HEK293 (cell line): ENCODE results near the gene BCAT1.

Source experiments
- CTCF ChIA-PET: fragments of 350-600 bp; formaldehyde crosslinking; extraction: SDS; loops from one replicate; lab custom pipeline; 2021; ENCODE audit warnings: antibody characterized with exemption; lab: Yijun Ruan, JAX
- POLR2A ChIA-PET: fragments of 300-600 bp; formaldehyde crosslinking; extraction: SDS; loops from one replicate; lab custom pipeline; 2020; ENCODE audit warnings: antibody characterized with exemption, inconsistent platforms; lab: Yijun Ruan, JAX
- H3K27ac ChIP-seq: fragments of 200-500 bp; sonication (Bioruptor generic); 2 replicates; pipeline ENCODE4 v1.5.1; 2014; ENCODE audit warnings: low read depth, low read length, control low read depth, inconsistent platforms; ENCODE audit errors: extremely low read depth
- H3K36me3 ChIP-seq, 2 experiments: fragments of 200-500 bp in 1 of 2; sonication (Bioruptor generic) in 1 of 2; 1 replicate in 1 of 2; 2 replicates in 1 of 2; pipeline ENCODE4 v1.5.1; 2014 to 2017; ENCODE audit warnings: inconsistent platforms in 2 of 2, low read length in 2 of 2; ENCODE audit not compliant: control insufficient read depth in 2 of 2, insufficient read depth in 1 of 2
- H3K4me1 ChIP-seq: fragments of 200-500 bp; sonication (Bioruptor generic); 2 replicates; pipeline ENCODE4 v1.5.1; 2014; ENCODE audit warnings: mild to moderate bottlenecking, low read length, inconsistent platforms; ENCODE audit not compliant: control insufficient read depth, insufficient read depth
- H3K4me3 ChIP-seq: 2 replicates; pipeline ENCODE4 v1.5.1; 2011; ENCODE audit warnings: low read depth, mild to moderate bottlenecking, control low read depth, low read length, moderate library complexity
- H3K9me3 ChIP-seq: fragments of 200-500 bp; sonication (Bioruptor generic); 2 replicates; pipeline ENCODE4 v1.5.1; 2014; ENCODE audit warnings: low read depth, low read length, inconsistent platforms; ENCODE audit not compliant: control insufficient read depth, insufficient read depth
- GLI4 ChIP-seq: fragments of 450-650 bp; formaldehyde crosslinking; IDR thresholded peaks from 2 replicates; pipeline ENCODE4 v1.5.1; 2016; ENCODE audit warnings: missing biosample characterization, missing genetic modification characterization
- KLF10 ChIP-seq: fragments of 450-650 bp; IDR thresholded peaks from 2 replicates; pipeline ENCODE4 v1.5.1; 2018; ENCODE audit warnings: missing biosample characterization, mild to moderate bottlenecking, missing genetic modification characterization
- MYNN ChIP-seq: fragments of 450-650 bp; formaldehyde crosslinking; IDR thresholded peaks from 2 replicates; pipeline ENCODE4 v1.5.1; 2016; ENCODE audit warnings: missing biosample characterization, missing genetic modification characterization, borderline replicate concordance
- SP7 ChIP-seq: fragments of 450-650 bp; formaldehyde crosslinking; IDR thresholded peaks from 2 replicates; pipeline ENCODE4 v1.5.1; 2016; ENCODE audit warnings: missing biosample characterization, missing genetic modification characterization
- WT1 ChIP-seq: fragments of 450-650 bp; formaldehyde crosslinking; IDR thresholded peaks from 2 replicates; pipeline ENCODE4 v1.5.1; 2016; ENCODE audit warnings: missing biosample characterization, missing genetic modification characterization
- ZBTB20 ChIP-seq: fragments of 450-650 bp; formaldehyde crosslinking; IDR thresholded peaks from 2 replicates; pipeline ENCODE4 v1.5.1; 2016; ENCODE audit warnings: missing biosample characterization, missing genetic modification characterization
- ZBTB48 ChIP-seq: fragments of 450-650 bp; formaldehyde crosslinking; IDR thresholded peaks from 2 replicates; pipeline ENCODE4 v1.5.1; 2016; ENCODE audit warnings: missing biosample characterization, missing genetic modification characterization
- ZNF133 ChIP-seq: fragments of 450-650 bp; formaldehyde crosslinking; IDR thresholded peaks from 2 replicates; pipeline ENCODE4 v1.5.1; 2016; ENCODE audit warnings: missing biosample characterization, missing genetic modification characterization
- ZNF157 ChIP-seq: fragments of 450-650 bp; formaldehyde crosslinking; IDR thresholded peaks from 2 replicates; pipeline ENCODE4 v1.5.1; 2016; ENCODE audit warnings: missing biosample characterization, missing genetic modification characterization
- ZNF202 ChIP-seq: fragments of 450-650 bp; formaldehyde crosslinking; IDR thresholded peaks from 2 replicates; pipeline ENCODE4 v1.5.1; 2016; ENCODE audit warnings: missing biosample characterization, missing genetic modification characterization, borderline replicate concordance
- ZNF211 ChIP-seq: fragments of 450-650 bp; formaldehyde crosslinking; IDR thresholded peaks from 2 replicates; pipeline ENCODE4 v1.5.1; 2016; ENCODE audit warnings: low read depth, missing biosample characterization, missing genetic modification characterization
- ZNF239 ChIP-seq: fragments of 450-650 bp; formaldehyde crosslinking; IDR thresholded peaks from 2 replicates; pipeline ENCODE4 v1.5.1; 2016; ENCODE audit warnings: missing biosample characterization, missing genetic modification characterization
- ZNF274 ChIP-seq, 2 experiments: fragments of 200-500 bp in 1 of 2; fragments of 450-650 bp in 1 of 2; sonication (Bioruptor generic) in 1 of 2; formaldehyde crosslinking in 1 of 2; IDR thresholded peaks; 2 replicates each; pipeline versions ENCODE4 v1.5.1 to v1.6.1; 2014 to 2016; ENCODE audit warnings: borderline replicate concordance in 1 of 2, inconsistent platforms in 1 of 2, low read length in 1 of 2, missing biosample characterization in 1 of 2, missing genetic modification characterization in 1 of 2
- ZNF354C ChIP-seq: fragments of 450-650 bp; formaldehyde crosslinking; IDR thresholded peaks from 2 replicates; pipeline ENCODE4 v1.5.1; 2016; ENCODE audit warnings: missing biosample characterization, missing genetic modification characterization, low read depth, borderline replicate concordance
- ZNF596 ChIP-seq: fragments of 450-650 bp; IDR thresholded peaks from 2 replicates; pipeline ENCODE4 v1.5.0; 2018; ENCODE audit warnings: missing biosample characterization, mild to moderate bottlenecking, missing genetic modification characterization, moderate library complexity
- ZNF610 ChIP-seq: fragments of 450-650 bp; formaldehyde crosslinking; IDR thresholded peaks from 2 replicates; pipeline ENCODE4 v1.5.1; 2016; ENCODE audit warnings: missing biosample characterization, missing genetic modification characterization, borderline replicate concordance
- ZNF747 ChIP-seq: fragments of 450-650 bp; formaldehyde crosslinking; IDR thresholded peaks from 2 replicates; pipeline ENCODE4 v1.5.1; 2016; ENCODE audit warnings: missing biosample characterization, missing genetic modification characterization
- ZNF768 ChIP-seq: fragments of 450-650 bp; formaldehyde crosslinking; IDR thresholded peaks from 2 replicates; pipeline ENCODE4 v1.5.1; 2018; ENCODE audit warnings: missing biosample characterization, mild to moderate bottlenecking, missing genetic modification characterization
- TF ChIP-seq, protein P1 (sequence below): fragments of 450-650 bp; formaldehyde crosslinking; IDR thresholded peaks from 2 replicates; pipeline ENCODE4 v1.5.1; 2016; ENCODE audit warnings: missing biosample characterization, missing genetic modification characterization
- TF ChIP-seq, protein P2 (sequence below): fragments of 450-650 bp; formaldehyde crosslinking; IDR thresholded peaks from 2 replicates; pipeline ENCODE4 v1.5.1; 2016; ENCODE audit warnings: missing biosample characterization, missing genetic modification characterization

The BCAT1 gene

DNA sequence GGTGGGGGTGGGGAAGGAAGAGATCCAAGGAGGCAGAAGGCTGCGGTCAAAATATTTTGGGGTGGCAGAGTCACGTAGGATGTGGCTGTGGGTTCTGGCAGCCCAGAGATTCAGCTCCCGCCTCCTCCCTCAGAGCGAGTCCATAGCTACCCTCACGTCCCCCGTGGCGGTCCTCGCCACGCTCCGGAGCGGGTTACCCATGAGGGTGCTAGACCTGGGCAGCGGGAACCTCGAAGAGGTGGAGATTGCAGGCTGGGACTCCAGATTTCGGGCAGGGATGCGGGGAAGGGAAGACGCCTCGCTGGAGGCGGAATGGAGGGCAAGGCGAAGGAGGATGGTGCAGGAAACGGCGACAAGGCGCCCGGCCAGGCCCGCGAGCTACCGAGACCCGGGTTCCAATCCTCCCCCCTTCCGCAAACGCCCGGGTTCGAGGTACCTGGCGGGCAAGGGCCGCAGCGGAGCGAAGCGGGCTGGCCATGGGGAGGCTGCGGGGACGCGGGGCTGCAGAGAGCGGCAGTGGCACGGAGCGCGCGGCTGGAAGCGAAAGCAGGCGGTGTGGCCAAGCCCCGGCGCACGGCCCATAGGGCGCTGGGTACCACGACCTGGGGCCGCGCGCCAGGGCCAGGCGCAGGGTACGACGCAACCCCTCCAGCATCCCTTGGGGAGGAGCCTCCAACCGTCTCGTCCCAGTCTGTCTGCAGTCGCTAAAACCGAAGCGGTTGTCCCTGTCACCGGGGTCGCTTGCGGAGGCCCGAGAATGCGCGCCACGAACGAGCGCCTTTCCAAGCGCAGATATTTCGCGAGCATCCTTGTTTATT, 46.2 kb downstream of the BCAT1 start:
- Histone ChIP-seq H3K4me3 (no peak overlapping the region), H3K9me3 (no peaks in the 10 kb centered on the region), H3K4me1 (no peaks in the 10 kb centered on the region), H3K27ac (no peak overlapping the region), H3K36me3 (no peaks in the 10 kb centered on the region)
- POLR2A ChIA-PET, result no interaction called here
- TF ChIP-seq ZNF202 (tag by site-specific recombination), result peak; percentile 54; the same call in 1 of the 2 replicates
- TF ChIP-seq ZNF133, result no peak
- TF ChIP-seq SP7, result no peak
- TF ChIP-seq, all 188 proteins: peak for 1
- CTCF ChIA-PET, result interaction anchor here (0.6 kb wide), 1 partner anchor 53 kb away, joined by 4 read pairs; no protein-coding TSS in a partner anchor

DNA sequence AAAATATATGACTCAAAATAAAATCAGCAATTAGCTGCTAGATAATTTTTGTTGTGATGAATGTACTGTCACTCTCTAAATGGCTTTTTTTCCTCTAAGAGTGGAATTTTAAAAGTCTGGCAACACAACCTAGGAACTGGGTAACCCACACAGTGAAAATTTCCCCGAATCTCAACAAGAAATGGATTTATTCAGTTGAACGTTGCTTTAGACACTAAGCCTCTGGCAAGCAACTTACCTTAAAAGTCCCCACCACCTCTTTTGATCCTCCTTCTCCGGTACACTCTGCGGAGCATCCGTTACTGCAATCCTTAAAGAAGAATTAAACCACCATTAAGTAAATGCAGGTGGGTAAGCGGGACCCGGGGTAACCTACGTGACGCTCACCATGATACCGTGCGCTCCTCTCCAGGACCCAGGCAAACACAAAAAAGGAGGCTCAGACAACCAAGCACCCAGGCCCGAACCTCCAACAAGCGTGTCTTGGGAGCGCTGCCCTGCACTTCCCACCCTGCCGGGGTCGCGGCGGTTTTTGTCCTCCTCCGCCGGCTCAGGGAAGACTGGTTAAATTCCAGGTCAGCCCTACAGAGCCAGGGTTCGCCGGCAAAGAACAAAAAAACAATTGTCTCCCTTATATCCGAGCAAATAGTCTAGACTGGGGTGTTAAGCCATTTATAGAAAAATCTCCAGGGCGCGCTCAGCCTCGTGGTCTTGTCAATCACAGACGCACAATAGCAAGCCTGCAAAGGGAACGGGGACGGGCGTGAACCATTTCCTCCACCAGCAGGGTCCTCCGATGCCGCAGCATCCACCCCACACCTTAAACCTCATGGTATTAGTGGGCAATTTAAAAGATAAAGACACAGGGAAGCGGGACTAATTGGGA, 47.1 kb downstream of the BCAT1 start:
- Histone ChIP-seq H3K36me3 (no peaks in the 10 kb centered on the region), H3K9me3 (no peaks in the 10 kb centered on the region), H3K4me1 (no peaks in the 10 kb centered on the region), H3K4me3 (no peak overlapping the region), H3K27ac (no peak overlapping the region)
- TF ChIP-seq, protein P1, sequence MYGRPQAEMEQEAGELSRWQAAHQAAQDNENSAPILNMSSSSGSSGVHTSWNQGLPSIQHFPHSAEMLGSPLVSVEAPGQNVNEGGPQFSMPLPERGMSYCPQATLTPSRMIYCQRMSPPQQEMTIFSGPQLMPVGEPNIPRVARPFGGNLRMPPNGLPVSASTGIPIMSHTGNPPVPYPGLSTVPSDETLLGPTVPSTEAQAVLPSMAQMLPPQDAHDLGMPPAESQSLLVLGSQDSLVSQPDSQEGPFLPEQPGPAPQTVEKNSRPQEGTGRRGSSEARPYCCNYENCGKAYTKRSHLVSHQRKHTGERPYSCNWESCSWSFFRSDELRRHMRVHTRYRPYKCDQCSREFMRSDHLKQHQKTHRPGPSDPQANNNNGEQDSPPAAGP (tag by site-specific recombination), result no peak
- no peak for TF ChIP-seq ZBTB20 (tag by site-specific recombination)
- TF ChIP-seq ZNF239 (tag by site-specific recombination), result no peak
- TF ChIP-seq ZNF596 (tag by site-specific recombination), result no peak
- TF ChIP-seq ZNF610, result no peak
- TF ChIP-seq MYNN, result no peak
- no peak for TF ChIP-seq KLF10 (tag by site-specific recombination)
- no peak for TF ChIP-seq ZNF354C
- TF ChIP-seq WT1 (tag by site-specific recombination), result no peak
- TF ChIP-seq ZNF747 (tag by site-specific recombination), result no peak
- no peak for TF ChIP-seq ZNF768 (tag by site-specific recombination)
- no peak for TF ChIP-seq ZNF211 (tag by site-specific recombination)
- TF ChIP-seq GLI4 (tag by site-specific recombination), result no peak
- no peak for TF ChIP-seq ZNF157 (tag by site-specific recombination)
- TF ChIP-seq ZBTB48 (tag by site-specific recombination), result no peak
- TF ChIP-seq, protein P2, sequence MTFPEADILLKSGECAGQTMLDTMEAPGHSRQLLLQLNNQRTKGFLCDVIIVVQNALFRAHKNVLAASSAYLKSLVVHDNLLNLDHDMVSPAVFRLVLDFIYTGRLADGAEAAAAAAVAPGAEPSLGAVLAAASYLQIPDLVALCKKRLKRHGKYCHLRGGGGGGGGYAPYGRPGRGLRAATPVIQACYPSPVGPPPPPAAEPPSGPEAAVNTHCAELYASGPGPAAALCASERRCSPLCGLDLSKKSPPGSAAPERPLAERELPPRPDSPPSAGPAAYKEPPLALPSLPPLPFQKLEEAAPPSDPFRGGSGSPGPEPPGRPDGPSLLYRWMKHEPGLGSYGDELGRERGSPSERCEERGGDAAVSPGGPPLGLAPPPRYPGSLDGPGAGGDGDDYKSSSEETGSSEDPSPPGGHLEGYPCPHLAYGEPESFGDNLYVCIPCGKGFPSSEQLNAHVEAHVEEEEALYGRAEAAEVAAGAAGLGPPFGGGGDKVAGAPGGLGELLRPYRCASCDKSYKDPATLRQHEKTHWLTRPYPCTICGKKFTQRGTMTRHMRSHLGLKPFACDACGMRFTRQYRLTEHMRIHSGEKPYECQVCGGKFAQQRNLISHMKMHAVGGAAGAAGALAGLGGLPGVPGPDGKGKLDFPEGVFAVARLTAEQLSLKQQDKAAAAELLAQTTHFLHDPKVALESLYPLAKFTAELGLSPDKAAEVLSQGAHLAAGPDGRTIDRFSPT (tag by site-specific recombination), result no peak
- TF ChIP-seq ZNF274 (IDR thresholded peaks at IDR 0.05; ENCODE audit: low read length), result no peak
- TF ChIP-seq ZNF274 (tag by site-specific recombination; IDR thresholded peaks at IDR 0.05; ENCODE audit: borderline replicate concordance), result no peak
- CTCF ChIA-PET, result no interaction called here
- POLR2A ChIA-PET, result no interaction called here
